ENCODE results near the gene PDLIM4. TPM values are rescaled to one million over a fixed set of nuclear protein-coding genes. Genes with fewer than 3 reads are reported as not detected.

The PDLIM4 gene
- total and polyA plus RNA-seq, 11 donors = 2.4 to 16.9 (median 8.1) TPM

DNA sequence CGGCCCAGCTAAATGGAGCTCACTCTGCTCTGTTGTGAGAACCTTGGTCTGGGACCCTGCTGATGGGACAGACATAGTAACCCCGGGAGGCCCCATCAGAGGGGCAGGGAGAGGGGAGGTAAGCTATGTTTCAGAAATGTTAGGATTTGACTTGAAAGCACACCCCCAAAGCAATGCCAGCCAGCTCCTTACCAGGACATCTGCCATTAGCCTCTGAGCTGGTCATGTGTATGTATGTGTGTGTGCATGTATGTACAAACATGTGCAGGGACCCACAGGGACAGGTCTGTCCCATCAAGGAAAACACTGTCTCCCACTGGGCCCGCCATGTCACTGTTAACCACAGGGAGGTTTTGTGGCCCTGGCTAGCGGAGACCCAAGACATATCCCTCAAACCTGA is 51.2 kb downstream of the PDLIM4 start:
- H3K4me1 ChIP-seq = peaks cover 0 to 10% (median 0%) of the 10 kb centered on the region in 12 donors
- WGBS, 4 donors = 80 to 98% (median 90%) methylated on average over 4 of the region's 4 CpGs
- no peak overlapping the region for H3K4me3 ChIP-seq
- intact Hi-C loops (cut with DNase I) = no loop called here
- H3K27ac ChIP-seq = no peak overlapping the region
- H3K9me3 ChIP-seq = peaks cover 0 to 22% (median 0%) of the 10 kb centered on the region in 12 donors
- H3K27me3 ChIP-seq = no peaks in the 10 kb centered on the region
- DNase-seq (no peak), ATAC-seq (no peak)
- H3K36me3 ChIP-seq = peaks cover 0 to 2% (median 0%) of the 10 kb centered on the region in 9 donors
- no peak for TF ChIP-seq POLR2A (IDR thresholded peaks at IDR 0.05)
- TF ChIP-seq, protein P1, sequence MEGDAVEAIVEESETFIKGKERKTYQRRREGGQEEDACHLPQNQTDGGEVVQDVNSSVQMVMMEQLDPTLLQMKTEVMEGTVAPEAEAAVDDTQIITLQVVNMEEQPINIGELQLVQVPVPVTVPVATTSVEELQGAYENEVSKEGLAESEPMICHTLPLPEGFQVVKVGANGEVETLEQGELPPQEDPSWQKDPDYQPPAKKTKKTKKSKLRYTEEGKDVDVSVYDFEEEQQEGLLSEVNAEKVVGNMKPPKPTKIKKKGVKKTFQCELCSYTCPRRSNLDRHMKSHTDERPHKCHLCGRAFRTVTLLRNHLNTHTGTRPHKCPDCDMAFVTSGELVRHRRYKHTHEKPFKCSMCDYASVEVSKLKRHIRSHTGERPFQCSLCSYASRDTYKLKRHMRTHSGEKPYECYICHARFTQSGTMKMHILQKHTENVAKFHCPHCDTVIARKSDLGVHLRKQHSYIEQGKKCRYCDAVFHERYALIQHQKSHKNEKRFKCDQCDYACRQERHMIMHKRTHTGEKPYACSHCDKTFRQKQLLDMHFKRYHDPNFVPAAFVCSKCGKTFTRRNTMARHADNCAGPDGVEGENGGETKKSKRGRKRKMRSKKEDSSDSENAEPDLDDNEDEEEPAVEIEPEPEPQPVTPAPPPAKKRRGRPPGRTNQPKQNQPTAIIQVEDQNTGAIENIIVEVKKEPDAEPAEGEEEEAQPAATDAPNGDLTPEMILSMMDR (IDR thresholded peaks at IDR 0.05) = no peak

DNA sequence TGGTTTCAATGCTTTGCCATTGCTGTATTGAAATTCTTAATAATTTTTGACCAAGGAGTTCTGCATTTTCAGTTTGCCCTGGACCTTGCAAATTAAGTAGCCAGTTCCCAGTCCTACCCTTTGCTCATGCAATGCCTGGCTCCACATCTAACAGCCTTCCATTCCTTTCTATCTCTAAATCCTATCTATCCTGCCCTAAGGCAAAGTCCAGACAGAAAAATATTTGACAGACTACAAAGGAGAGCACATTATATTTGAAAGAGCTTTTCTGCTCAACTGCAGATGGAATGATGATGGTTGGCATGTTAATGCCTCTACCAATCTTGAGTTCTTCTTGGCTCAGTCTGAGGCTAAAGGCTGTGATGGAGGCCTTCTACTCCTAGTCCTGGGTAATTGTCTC is 52.2 kb downstream of the PDLIM4 start:
- Histone ChIP-seq H3K36me3 (peaks cover 0 to 7% (median 0%) of the 10 kb centered on the region in 9 donors), H3K27me3 (no peaks in the 10 kb centered on the region), H3K4me3 (no peak overlapping the region), H3K27ac (no peak overlapping the region), H3K4me1 (peaks cover 0 to 10% (median 0%) of the 10 kb centered on the region in 12 donors), H3K9me3 (peaks cover 0 to 15% (median 0%) of the 10 kb centered on the region in 12 donors)
- ATAC-seq (no peak), DNase-seq (no peak)
- intact Hi-C loops (cut with DNase I) = no loop called here
- TF ChIP-seq, protein P1 (IDR thresholded peaks at IDR 0.05) = no peak
- TF ChIP-seq POLR2A (IDR thresholded peaks at IDR 0.05) = no peak

DNA sequence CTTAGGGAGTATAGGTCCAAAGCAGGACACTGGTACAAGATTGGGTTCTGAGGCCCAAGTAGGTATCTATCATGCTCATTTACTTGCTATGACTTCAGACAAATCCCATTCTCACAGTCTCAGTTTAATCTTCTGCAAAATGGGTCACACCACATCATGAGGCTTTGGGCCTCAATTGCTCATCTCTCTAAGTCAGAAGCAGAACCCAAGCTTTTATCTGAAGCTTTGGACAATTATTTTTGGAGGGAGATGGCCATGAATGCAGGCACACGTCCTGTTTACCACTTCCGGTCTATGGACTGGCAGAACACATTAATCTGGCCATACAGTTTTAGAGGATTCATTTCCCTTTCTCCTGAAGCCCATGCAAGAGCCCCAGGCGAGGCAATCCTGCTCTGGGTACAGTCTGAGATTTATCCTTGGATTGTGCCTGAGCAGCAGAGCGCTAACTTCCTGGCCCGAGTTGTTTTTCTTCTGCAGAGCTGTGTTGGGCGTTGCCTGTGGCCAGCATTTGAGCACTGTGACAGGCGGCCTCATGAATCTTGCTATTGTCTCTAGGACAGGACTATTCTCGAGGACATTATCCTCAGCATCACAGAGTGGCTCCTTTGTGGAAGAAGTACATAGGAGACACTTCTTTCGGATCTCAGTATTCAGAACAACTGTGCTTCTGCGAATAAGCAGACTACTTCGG is 52.8 kb downstream of the PDLIM4 start:
- Histone ChIP-seq H3K4me1 (peaks cover 0 to 10% (median 0%) of the 10 kb centered on the region in 12 donors), H3K4me3 (no peak overlapping the region), H3K9me3 (peaks cover 0 to 8% (median 0%) of the 10 kb centered on the region in 12 donors), H3K36me3 (peaks cover 0 to 8% (median 0%) of the 10 kb centered on the region in 9 donors), H3K27me3 (no peaks in the 10 kb centered on the region), H3K27ac (no peak overlapping the region)
- ATAC-seq (peak in 3 of 4 donors; percentile 6 to 19 (median 19)), DNase-seq (no peak)
- TF ChIP-seq, protein P1 (IDR thresholded peaks at IDR 0.05) = no peak
- TF ChIP-seq POLR2A (IDR thresholded peaks at IDR 0.05) = no peak
- WGBS, 4 donors = 57 to 64% (median 60%) methylated on average over 11 of the region's 11 CpGs
- intact Hi-C loops (cut with DNase I) = no loop called here

DNA sequence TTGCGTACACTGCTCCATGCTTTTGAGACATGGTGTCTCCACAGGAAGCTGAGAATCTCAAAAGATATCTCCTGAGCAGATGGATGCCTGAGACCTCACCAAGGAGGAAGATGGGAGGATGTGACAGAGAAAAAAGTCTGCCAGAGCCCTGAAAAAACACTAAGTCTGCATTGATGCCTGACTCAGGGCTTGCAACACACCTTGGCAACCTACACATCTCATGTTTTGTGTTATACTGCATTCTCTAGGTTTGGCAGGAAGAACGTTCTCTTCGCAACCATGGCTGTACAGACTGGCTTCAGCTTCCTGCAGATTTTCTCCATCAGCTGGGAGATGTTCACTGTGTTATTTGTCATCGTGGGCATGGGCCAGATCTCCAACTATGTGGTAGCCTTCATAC is 55.9 kb downstream of the PDLIM4 start:
- Histone ChIP-seq H3K27me3 (no peaks in the 10 kb centered on the region), H3K36me3 (peaks cover 0 to 8% (median 0%) of the 10 kb centered on the region in 9 donors), H3K9me3 (no peaks in the 10 kb centered on the region), H3K4me3 (no peak overlapping the region), H3K4me1 (peaks cover 0 to 14% (median 0%) of the 10 kb centered on the region in 12 donors), H3K27ac (no peak overlapping the region)
- intact Hi-C loops (cut with DNase I) = no loop called here
- TF ChIP-seq POLR2A (IDR thresholded peaks at IDR 0.05) = no peak
- TF ChIP-seq, protein P1 (IDR thresholded peaks at IDR 0.05) = no peak
- ATAC-seq (no peak), DNase-seq (no peak)
- WGBS, 4 donors = 85 to 89% (median 87%) methylated on average over 4 of the region's 4 CpGs

Measured in heart left ventricle (tissue), 16 donors.